Measurements from ENCODE around the gene BDH2.

DNA sequence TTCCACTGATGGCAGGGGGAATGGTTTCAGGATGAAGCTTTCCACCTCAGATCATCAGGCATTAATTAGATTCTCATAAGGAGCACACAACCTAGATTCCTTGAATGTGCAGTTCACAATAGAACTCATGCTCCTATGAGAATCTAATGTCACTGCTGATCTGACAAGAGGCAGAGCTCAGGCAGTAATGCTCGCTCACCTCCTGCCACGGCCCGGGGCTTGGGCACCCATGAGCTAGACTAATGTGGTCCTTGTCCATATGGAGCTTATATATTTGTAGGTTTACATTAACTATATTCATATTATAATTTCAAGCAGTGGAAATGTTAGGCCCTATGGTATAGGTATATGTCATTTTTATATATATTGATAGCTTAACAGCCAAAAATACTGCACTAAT lies 47.5 kb downstream of the BDH2 start:
- TF ChIP-seq ZFP30 (CRISPR knock-in tag; IDR thresholded peaks at IDR 0.05), result no peak
- TF ChIP-seq ZC3H10 (CRISPR knock-in tag; IDR thresholded peaks at IDR 0.05), result no peak
- no peak for TF ChIP-seq TCF4 (CRISPR knock-in tag; IDR thresholded peaks at IDR 0.05; ENCODE audit: borderline replicate concordance)
- TF ChIP-seq TOX (CRISPR knock-in tag; IDR thresholded peaks at IDR 0.05; ENCODE audit: borderline replicate concordance), result no peak
- TF ChIP-seq, protein P1, sequence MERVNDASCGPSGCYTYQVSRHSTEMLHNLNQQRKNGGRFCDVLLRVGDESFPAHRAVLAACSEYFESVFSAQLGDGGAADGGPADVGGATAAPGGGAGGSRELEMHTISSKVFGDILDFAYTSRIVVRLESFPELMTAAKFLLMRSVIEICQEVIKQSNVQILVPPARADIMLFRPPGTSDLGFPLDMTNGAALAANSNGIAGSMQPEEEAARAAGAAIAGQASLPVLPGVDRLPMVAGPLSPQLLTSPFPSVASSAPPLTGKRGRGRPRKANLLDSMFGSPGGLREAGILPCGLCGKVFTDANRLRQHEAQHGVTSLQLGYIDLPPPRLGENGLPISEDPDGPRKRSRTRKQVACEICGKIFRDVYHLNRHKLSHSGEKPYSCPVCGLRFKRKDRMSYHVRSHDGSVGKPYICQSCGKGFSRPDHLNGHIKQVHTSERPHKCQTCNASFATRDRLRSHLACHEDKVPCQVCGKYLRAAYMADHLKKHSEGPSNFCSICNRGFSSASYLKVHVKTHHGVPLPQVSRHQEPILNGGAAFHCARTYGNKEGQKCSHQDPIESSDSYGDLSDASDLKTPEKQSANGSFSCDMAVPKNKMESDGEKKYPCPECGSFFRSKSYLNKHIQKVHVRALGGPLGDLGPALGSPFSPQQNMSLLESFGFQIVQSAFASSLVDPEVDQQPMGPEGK (CRISPR knock-in tag; IDR thresholded peaks at IDR 0.05; ENCODE audit: borderline replicate concordance), result no peak
- no peak for TF ChIP-seq ZNF565 (CRISPR knock-in tag; conservative IDR thresholded peaks at IDR 0.05; ENCODE audit: low read depth)
- TF ChIP-seq ZNF8 (CRISPR knock-in tag; IDR thresholded peaks at IDR 0.05), result no peak
- no peak for TF ChIP-seq RARB (CRISPR knock-in tag; IDR thresholded peaks at IDR 0.05)

Data from SK-N-SH treated with all-trans-retinoic acid at 6 μM for 48 hours (cell line).